Heart right ventricle (tissue), 16 donors: ENCODE data around the gene FAM20A. TPM values are rescaled to one million over a fixed set of nuclear protein-coding genes. Genes with fewer than 3 reads are reported as not detected.

Experiments used
- ATAC-seq, 8 donors: fragments of 200-7000 bp; cut with Tn5 transposase; one replicate each; pipeline ENCODE4 v1.9.1; 2020; ENCODE audit warnings: mild to moderate bottlenecking in 8 of 8, moderate library complexity in 8 of 8, moderate number of reproducible peaks in 1 of 8
- DNase-seq, 2 donors: peaks; one replicate each; pipeline ENCODE4 v3.0.0-alpha.2; 2020
- H3K27ac ChIP-seq, 10 donors: fragments of 200-600 bp; sonication (generic) in 2 of 10; one replicate each; pipeline versions ENCODE4 v1.5.0 to v1.8.0; 2020 to 2022; ENCODE audit warnings: mild to moderate bottlenecking in 3 of 10
- H3K27me3 ChIP-seq, 7 donors: fragments of 200-600 bp; one replicate each; pipeline ENCODE4 v1.8.0; 2021 to 2022; ENCODE audit warnings: mild to moderate bottlenecking in 2 of 7
- H3K36me3 ChIP-seq, 9 donors: fragments of 200-600 bp; sonication (generic) in 1 of 9; one replicate each; pipeline versions ENCODE4 v1.5.0 to v1.8.0; 2020 to 2022; ENCODE audit warnings: mild to moderate bottlenecking in 2 of 9
- H3K4me1 ChIP-seq, 9 donors: fragments of 200-600 bp; sonication (generic) in 1 of 9; one replicate each; pipeline versions ENCODE4 v1.5.0 to v1.8.0; 2020 to 2022; ENCODE audit warnings: mild to moderate bottlenecking in 4 of 9
- H3K4me3 ChIP-seq, 10 donors: fragments of 200-600 bp; sonication (generic) in 2 of 10; one replicate each; pipeline versions ENCODE4 v1.5.0 to v1.8.0; 2020 to 2022; ENCODE audit warnings: mild to moderate bottlenecking in 7 of 10, moderate library complexity in 2 of 10
- H3K9me3 ChIP-seq, 11 donors: fragments of 200-600 bp in 10 of 11; sonication (generic) in 2 of 11; one replicate each; pipeline versions ENCODE4 v1.5.0 to v1.8.0; 2013 to 2022; ENCODE audit warnings: mild to moderate bottlenecking in 2 of 11, control low read depth in 1 of 11, moderate library complexity in 1 of 11
- CTCF ChIP-seq, 9 donors: fragments of 200-600 bp; sonication (generic) in 2 of 9; IDR thresholded peaks; one replicate each; pipeline versions ENCODE4 v1.5.0 to v1.8.0; 2021 to 2022; ENCODE audit warnings: antibody characterized with exemption in 9 of 9, mild to moderate bottlenecking in 5 of 9, moderate library complexity in 1 of 9
- WGBS, 2 donors: extraction: QIAGEN DNeasy Blood & Tissue Kit; methylation state at CpG; one replicate each; pipeline ENCODE4 v1.1.7; 2013; ENCODE audit warnings: inconsistent platforms in 1 of 2; 5-methylcytosine and 5-hydroxymethylcytosine counted together
- intact Hi-C, 10 donors: fragments of 100-400 bp; cut with DNase I; formaldehyde crosslinking; loops; one replicate each; pipeline versions ENCODE4 v1.11.1 to v1.14.2; 2022
- polyA plus RNA-seq, 2 donors: library from polyadenylated mRNA; stranded (reverse); fragments of 200-250 nt; gene quantifications; one replicate each; pipeline ENCODE4 v1.2.3, GENCODE V29; 2013
- total RNA-seq, 10 donors: library from RNA; stranded (reverse); fragmentation: NEBNext Ultra II Directional in 3 of 10; extraction: Animal tissue kit (Norgen Biotek cat#: 25700) in 3 of 10; gene quantifications; one replicate each; pipeline versions ENCODE4 v1.2.1 to v1.2.4, GENCODE V29; 2021 to 2023
- donor health status: Arrhythmogenic right ventricular cardiomyopathy.
- donor health status: ischemic (EF 13 %, LVEDD 7.1; RV severe dilation, severe dysfunction).
- donor health status: healthy with polysubstance abuse.
- donor health status: DM: no; HTN: yes; CAD: no.
- donor health status: DM: no; HTN: no; CAD: no.
- donor health status: ischemic (EF 25% LVEDD 6.9; RV normal size, moderate dysfunction).
- donor health status: ischemic (EF 25% LVEDD 5.7; RV mildly dilated, moderate dysfunction).
- donor health status: healthy.
- donor health status: DM: yes; HTN: yes; CAD: no.
- donor health status: Ischemic cardiomyopathy.
- donor health status: ischemic (EF 35%, LVEDD 5.7; RV mildly dilated, moderate dysfunction).
- donor health status: nonischemic (EF 11% LVEDD 7.7; RV severe dilation, severe dysfunction).
- donor health status: DM: yes; HTN: yes; CAD: no.
- donor health status: PGD.
- donor health status: ischemic (EF 29% LVEDD 5.4; RV normal size, mild dysfunction).
- donor health status: nonischemic (EF 23%, LVEDD 6.1; RV moderate dilation, normal function).

Gene FAM20A
- total and polyA plus RNA-seq, 12 donors = 3.1 to 18.1 (median 7.7) TPM

GRCh38 chr17:68532826-68533225 lies 68.3 kb downstream of the FAM20A start:
- no peaks in the 10 kb centered on the region for H3K27me3 ChIP-seq
- DNase-seq = no peak
- 91% methylated on average over 3 of the region's 3 CpGs for WGBS, 2 donors
- H3K4me1 ChIP-seq = peaks cover 0 to 67% (median 16%) of the 10 kb centered on the region in 9 donors
- no peak overlapping the region for H3K4me3 ChIP-seq
- no peak overlapping the region for H3K27ac ChIP-seq
- H3K9me3 ChIP-seq = no peaks in the 10 kb centered on the region
- peaks cover 0 to 100% (median 51%) of the 10 kb centered on the region in 9 donors for H3K36me3 ChIP-seq
- intact Hi-C loops = loop anchor here in 3 of 10 donors (5.0 to 10.0 kb wide), 3 partner anchors 62 to 232 kb away; no protein-coding TSS in a partner anchor
- no peak for ATAC-seq
- TF ChIP-seq CTCF (IDR thresholded peaks at IDR 0.05) = no peak

- peak overlapping the region in 1 of 10 donors; percentile 13 for H3K27ac ChIP-seq
- 78 to 79% methylated on average over 4 of the region's 4 CpGs for WGBS, 2 donors
- no peaks in the 10 kb centered on the region for H3K9me3 ChIP-seq
Measured at GRCh38 chr17:68531252-68531651, 69.9 kb downstream of the FAM20A start.

GRCh38 chr17:68527314-68527713 lies 73.9 kb downstream of the FAM20A start:
- ATAC-seq (no peak), DNase-seq (no peak)
- no peak overlapping the region for H3K27ac ChIP-seq
- no peaks in the 10 kb centered on the region for H3K27me3 ChIP-seq
- no peaks in the 10 kb centered on the region for H3K9me3 ChIP-seq
- no peak overlapping the region for H3K4me3 ChIP-seq
- peaks cover 0 to 80% (median 20%) of the 10 kb centered on the region in 9 donors for H3K4me1 ChIP-seq
- intact Hi-C loops = no loop called here
- 87% methylated on average over 4 of the region's 4 CpGs for WGBS, 2 donors
- H3K36me3 ChIP-seq = peaks cover 0 to 100% (median 67%) of the 10 kb centered on the region in 9 donors
- TF ChIP-seq CTCF (IDR thresholded peaks at IDR 0.05) = no peak

More at GRCh38 chr17:68531252-68531651, 69.9 kb downstream of the FAM20A start:
- Histone ChIP-seq H3K36me3 (peaks cover 0 to 100% (median 56%) of the 10 kb centered on the region in 9 donors), H3K27me3 (no peaks in the 10 kb centered on the region), H3K4me3 (no peak overlapping the region), H3K4me1 (peaks cover 0 to 67% (median 14%) of the 10 kb centered on the region in 9 donors)
- ATAC-seq (no peak), DNase-seq (no peak)
- no peak for TF ChIP-seq CTCF (IDR thresholded peaks at IDR 0.05)
- intact Hi-C loops = loop anchor here in 3 of 10 donors (5.0 to 10.0 kb wide), 3 partner anchors 64 to 234 kb away; no protein-coding TSS in a partner anchor

GRCh38 chr17:68526548-68526947 lies 74.6 kb downstream of the FAM20A start:
- no peak overlapping the region for H3K4me3 ChIP-seq
- no peak overlapping the region for H3K27ac ChIP-seq
- intact Hi-C loops = no loop called here
- no peaks in the 10 kb centered on the region for H3K9me3 ChIP-seq
- 75 to 76% methylated on average over 3 of the region's 3 CpGs for WGBS, 2 donors
- peaks cover 0 to 100% (median 62%) of the 10 kb centered on the region in 9 donors for H3K36me3 ChIP-seq
- no peak for ATAC-seq
- peaks cover 0 to 87% (median 27%) of the 10 kb centered on the region in 9 donors for H3K4me1 ChIP-seq
- no peak for TF ChIP-seq CTCF (IDR thresholded peaks at IDR 0.05)
- no peaks in the 10 kb centered on the region for H3K27me3 ChIP-seq
- no peak for DNase-seq
